ENCODE data around the gene SASH3. TPM values are rescaled to one million over a fixed set of nuclear protein-coding genes. Genes with fewer than 3 reads are reported as not detected.

Gene SASH3
- total RNA-seq, 1 donor from 2014 or later = not detected

GRCh38 chrX:129755779-129756650 is 23.7 kb upstream of the SASH3 start:
- no peak for DNase-seq (ENCODE audit: low read depth)

- peak; percentile 79 for DNase-seq (ENCODE audit: low read depth)
These were observed 20.1 kb upstream of the SASH3 start for GRCh38 chrX:129759576-129760061.

DNA sequence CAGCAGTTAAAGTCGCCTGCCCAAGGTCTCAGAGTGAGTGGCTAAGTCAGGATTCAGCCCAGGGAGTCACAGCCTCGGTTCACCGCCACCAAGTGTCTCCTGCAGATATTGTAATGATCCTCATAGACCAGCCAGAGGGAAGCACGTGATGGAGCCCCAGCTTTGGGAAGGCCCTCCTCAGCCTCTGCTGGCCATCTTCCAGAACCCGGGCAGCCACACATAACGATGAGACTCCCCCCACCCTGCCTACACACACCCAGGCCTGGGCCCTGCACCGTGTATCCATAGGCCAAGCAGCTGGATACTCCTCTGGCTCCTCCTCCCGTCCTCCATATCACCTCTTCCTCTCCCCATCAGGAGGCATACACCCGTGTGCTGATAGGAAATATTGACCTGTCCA is 19.6 kb upstream of the SASH3 start:
- no peak for DNase-seq (ENCODE audit: low read depth)

DNA sequence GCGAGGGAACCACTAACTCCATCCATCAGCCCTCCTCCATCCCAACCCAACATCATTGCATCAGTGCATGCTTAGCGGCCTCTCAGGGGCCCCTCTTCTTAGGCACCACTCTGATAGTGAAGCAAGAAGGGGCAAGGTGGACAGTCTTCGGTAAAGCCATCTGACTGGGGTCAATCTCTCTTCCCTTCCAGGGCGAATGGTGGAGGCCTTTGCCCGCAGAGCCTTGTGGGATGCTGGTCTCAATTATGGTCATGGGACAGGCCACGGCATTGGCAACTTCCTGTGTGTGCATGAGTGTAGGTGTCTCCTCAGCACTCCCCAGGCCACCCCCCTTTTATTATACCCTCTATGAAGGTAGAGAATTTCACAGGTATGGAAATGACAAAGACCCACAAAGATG is 18.8 kb upstream of the SASH3 start:
- no peak for DNase-seq (ENCODE audit: low read depth)

GRCh38 chrX:129761596-129761995 is 18.2 kb upstream of the SASH3 start:
- DNase-seq (ENCODE audit: low read depth) = no peak

DNA sequence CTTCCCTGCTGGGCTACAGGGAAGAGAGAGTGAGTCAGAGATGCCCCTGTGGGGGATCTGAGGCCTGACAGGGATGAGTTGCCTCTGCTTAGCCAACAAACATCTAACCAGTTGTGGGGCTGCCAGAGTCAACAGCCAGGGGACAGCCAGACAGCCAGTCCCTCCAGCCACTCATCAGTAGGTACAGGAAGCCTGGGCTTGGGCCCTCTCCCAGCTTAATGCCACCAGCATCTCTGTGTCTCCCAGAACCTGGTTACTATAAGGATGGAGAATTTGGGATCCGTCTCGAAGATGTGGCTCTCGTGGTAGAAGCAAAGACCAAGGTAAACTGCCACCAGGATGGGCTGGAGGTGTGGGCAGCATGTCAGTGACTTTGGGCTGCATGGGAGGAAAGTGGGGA is 17.3 kb upstream of the SASH3 start:
- DNase-seq (ENCODE audit: low read depth) = no peak

DNA sequence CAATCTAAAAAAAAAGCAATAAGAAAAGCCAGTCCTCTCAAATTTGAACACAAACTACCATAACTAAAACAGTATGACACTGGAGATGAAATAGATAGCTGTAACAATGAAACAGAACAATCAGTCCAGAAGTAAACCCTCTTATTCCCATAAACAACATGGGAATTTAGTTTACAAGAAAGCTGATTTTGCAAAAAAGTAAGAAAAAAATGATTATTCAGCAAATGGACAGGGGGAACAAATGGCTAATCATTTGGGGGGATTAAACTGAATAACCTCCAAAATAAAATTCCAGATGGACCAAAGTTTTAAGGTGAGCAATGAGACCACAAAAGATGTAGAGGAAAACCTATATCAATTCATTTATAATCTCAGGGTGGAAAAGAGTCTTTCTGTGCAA is 16.1 kb upstream of the SASH3 start:
- no peak for DNase-seq (ENCODE audit: low read depth)

DNA sequence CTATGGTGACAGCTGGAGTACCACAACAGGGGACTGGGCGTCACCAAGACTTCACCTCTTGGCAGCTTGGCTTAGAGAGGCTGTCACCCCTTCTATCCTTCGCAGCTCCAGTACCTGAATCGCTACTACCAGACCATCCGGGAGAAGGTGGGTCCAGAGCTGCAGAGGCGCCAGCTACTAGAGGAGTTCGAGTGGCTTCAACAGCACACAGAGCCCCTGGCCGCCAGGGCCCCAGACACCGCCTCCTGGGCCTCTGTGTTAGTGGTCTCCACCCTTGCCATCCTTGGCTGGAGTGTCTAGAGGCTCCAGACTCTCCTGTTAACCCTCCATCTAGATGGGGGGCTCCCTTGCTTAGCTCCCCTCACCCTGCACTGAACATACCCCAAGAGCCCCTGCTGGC is 11.6 kb upstream of the SASH3 start:
- no peak for DNase-seq (ENCODE audit: low read depth)

GRCh38 chrX:129768586-129769466 is 10.9 kb upstream of the SASH3 start:
- DNase-seq (ENCODE audit: low read depth) = peak; percentile 65

GRCh38 chrX:129769467-129770154 is 10.1 kb upstream of the SASH3 start:
- no peak for DNase-seq (ENCODE audit: low read depth)

DNA sequence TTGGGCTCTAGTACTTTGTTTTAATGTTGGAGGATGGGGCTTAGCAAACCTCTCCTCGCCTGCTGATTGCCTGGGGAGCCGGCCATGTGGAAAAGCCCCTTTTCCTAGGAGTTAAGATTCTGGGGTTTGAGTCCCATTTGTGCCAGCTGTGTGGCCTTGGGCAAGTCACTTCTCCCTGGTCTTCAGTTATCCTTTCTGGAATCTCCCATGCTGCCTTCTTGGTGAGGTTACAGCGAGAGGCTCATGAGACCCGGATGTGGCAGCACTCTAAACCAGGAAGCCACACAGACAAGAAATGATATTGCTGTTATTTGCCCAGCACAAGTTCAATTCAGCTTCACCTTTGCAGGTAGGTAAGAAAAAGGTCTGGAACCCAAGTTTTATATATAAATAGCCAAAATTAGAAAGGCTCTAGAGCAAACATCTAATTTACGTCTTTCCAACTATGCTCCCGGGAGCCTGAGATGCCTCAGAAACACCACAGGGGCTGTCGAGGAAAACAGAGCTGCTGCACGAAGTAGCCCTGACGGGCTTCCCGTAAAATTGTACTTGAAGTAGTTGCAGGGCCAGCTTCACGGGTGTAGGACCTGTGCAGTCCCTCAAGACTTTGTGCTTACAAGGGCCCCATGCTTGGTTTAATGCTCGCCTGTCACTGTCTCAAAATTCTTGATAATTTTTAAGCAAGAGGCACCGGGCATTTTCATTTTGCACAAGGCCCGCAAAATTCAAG is 8.3 kb upstream of the SASH3 start:
- DNase-seq (ENCODE audit: low read depth) = no peak

- DNase-seq (ENCODE audit: low read depth) = no peak
These were observed 6.8 kb upstream of the SASH3 start for GRCh38 chrX:129772796-129773431.

GRCh38 chrX:129773649-129774458 is 5.9 kb upstream of the SASH3 start:
- no peak for DNase-seq (ENCODE audit: low read depth)

DNA sequence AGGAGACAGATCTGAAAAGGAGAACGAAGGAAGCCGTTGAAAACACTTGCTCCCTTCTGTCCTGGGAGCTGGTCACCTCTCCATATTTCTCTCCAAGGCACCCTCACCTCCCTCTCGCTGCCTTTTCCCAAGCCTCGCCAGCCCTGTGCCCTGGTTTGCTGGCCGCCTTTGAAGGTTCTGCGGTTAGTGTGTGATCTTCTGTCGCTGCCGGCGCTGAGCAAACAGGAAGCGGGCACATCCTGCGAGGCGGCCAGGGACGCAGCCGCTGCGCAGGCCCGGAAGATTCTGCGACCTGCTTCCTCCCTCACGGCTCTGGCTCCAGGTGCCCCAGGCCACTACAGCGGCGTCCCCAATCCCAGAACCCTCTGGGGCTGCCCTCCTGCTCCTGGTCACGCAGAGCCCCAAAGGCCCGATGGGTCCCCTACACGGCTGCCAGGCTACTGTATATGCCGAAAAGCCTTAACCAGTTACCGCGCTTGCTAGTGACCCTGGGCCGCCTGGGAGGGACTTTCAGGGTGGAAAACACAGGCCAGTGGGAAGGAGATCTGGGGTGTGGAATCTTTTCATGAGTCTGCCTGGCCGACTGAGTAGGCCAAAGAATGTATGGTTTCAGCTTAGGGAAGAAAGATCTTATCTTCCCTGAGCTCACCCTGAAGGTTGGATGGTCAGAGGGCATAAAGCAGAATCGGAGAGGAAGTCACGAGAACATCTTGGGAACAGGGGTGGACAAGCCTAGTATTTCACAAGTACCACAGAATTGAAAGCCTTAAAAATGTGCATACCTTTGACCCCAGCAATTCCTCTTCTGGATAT is 2.3 kb upstream of the SASH3 start:
- no peak for DNase-seq (ENCODE audit: low read depth)

GRCh38 chrX:129779086-129779672 is 570 bp upstream of the SASH3 start:
- no peak for DNase-seq (ENCODE audit: low read depth)

- DNase-seq (ENCODE audit: low read depth) = no peak
These were observed 824 bp downstream of the SASH3 start for GRCh38 chrX:129780441-129781105.

- no peak for DNase-seq (ENCODE audit: low read depth)
These were observed 1.5 kb downstream of the SASH3 start for GRCh38 chrX:129781134-129781672.

All from myocyte (in vitro differentiated cells).